Measurements from ENCODE around the gene KCTD10.

The KCTD10 gene

GRCh38 chr12:109466821-109467220 lies 10.3 kb downstream of the KCTD10 start:
- H3K4me1 ChIP-seq (ENCODE audit: insufficient read depth, low read length, severe bottlenecking) = peaks cover under 1% of the 10 kb centered on the region
- H3K9ac ChIP-seq (ENCODE audit: low read length) = no peak overlapping the region
- no peaks in the 10 kb centered on the region for H3K27me3 ChIP-seq (ENCODE audit: insufficient read depth, low read length)
- H3K4me2 ChIP-seq (ENCODE audit: low read length) = no peak overlapping the region
- H2AFZ ChIP-seq (ENCODE audit: low read length) = no peak overlapping the region
- no peaks in the 10 kb centered on the region for H3K9me2 ChIP-seq (ENCODE audit: low read depth, low read length)
- H4K20me1 ChIP-seq (ENCODE audit: insufficient read depth, low read length) = no peaks in the 10 kb centered on the region
- H3K9me3 ChIP-seq (ENCODE audit: low read length) = no peaks in the 10 kb centered on the region
- TF ChIP-seq, protein P1, sequence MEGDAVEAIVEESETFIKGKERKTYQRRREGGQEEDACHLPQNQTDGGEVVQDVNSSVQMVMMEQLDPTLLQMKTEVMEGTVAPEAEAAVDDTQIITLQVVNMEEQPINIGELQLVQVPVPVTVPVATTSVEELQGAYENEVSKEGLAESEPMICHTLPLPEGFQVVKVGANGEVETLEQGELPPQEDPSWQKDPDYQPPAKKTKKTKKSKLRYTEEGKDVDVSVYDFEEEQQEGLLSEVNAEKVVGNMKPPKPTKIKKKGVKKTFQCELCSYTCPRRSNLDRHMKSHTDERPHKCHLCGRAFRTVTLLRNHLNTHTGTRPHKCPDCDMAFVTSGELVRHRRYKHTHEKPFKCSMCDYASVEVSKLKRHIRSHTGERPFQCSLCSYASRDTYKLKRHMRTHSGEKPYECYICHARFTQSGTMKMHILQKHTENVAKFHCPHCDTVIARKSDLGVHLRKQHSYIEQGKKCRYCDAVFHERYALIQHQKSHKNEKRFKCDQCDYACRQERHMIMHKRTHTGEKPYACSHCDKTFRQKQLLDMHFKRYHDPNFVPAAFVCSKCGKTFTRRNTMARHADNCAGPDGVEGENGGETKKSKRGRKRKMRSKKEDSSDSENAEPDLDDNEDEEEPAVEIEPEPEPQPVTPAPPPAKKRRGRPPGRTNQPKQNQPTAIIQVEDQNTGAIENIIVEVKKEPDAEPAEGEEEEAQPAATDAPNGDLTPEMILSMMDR (IDR thresholded peaks at IDR 0.05; ENCODE audit: low read length) = no peak
- TF ChIP-seq EZH2 (IDR thresholded peaks at IDR 0.05; ENCODE audit: borderline replicate concordance, low read length) = no peak
- no peak overlapping the region for H3K4me3 ChIP-seq (ENCODE audit: low read depth, low read length, poor library complexity, severe bottlenecking)
- no peaks in the 10 kb centered on the region for H3F3A ChIP-seq (ENCODE audit: insufficient read depth, low read length)
- H3K27ac ChIP-seq (ENCODE audit: low read depth, low read length, poor library complexity, severe bottlenecking) = no peak overlapping the region
- H3K36me3 ChIP-seq (ENCODE audit: insufficient read depth, low read length) = peaks cover 12% of the 10 kb centered on the region; the same call in 1 of the 2 replicates
- no peaks in the 10 kb centered on the region for H3K79me2 ChIP-seq (ENCODE audit: insufficient read depth, low read length)

DNA sequence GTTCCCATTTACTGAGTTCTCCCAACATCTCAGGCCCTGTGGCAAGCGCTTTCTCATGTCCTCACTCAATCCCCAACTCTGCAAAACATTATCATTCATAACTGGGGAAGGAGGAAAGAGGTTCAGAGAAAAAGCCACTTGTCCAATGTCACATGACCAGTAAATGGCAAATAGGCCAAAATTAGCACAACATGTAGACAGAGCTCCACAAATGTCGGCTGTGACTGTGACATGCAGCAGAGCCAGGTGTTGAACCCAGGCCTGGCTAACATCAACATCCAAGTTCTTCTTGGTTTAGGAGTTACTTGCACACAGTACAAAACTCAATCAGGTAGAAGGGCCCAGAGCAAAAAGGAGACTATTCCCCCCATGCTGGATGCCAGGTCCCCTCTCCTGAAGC lies 10.8 kb downstream of the KCTD10 start:
- no peaks in the 10 kb centered on the region for H3F3A ChIP-seq (ENCODE audit: insufficient read depth, low read length)
- H3K4me2 ChIP-seq (ENCODE audit: low read length) = no peak overlapping the region
- H3K79me2 ChIP-seq (ENCODE audit: insufficient read depth, low read length) = no peaks in the 10 kb centered on the region
- no peaks in the 10 kb centered on the region for H3K9me3 ChIP-seq (ENCODE audit: low read length)
- H3K9me2 ChIP-seq (ENCODE audit: low read depth, low read length) = no peaks in the 10 kb centered on the region
- no peaks in the 10 kb centered on the region for H3K27me3 ChIP-seq (ENCODE audit: insufficient read depth, low read length)
- H3K9ac ChIP-seq (ENCODE audit: low read length) = no peak overlapping the region
- H3K27ac ChIP-seq (ENCODE audit: low read depth, low read length, poor library complexity, severe bottlenecking) = no peak overlapping the region
- peaks cover 5% of the 10 kb centered on the region for H3K4me1 ChIP-seq (ENCODE audit: insufficient read depth, low read length, severe bottlenecking)
- H3K4me3 ChIP-seq (ENCODE audit: low read depth, low read length, poor library complexity, severe bottlenecking) = no peak overlapping the region
- no peak for TF ChIP-seq EZH2 (IDR thresholded peaks at IDR 0.05; ENCODE audit: borderline replicate concordance, low read length)
- TF ChIP-seq, protein P1 (IDR thresholded peaks at IDR 0.05; ENCODE audit: low read length) = no peak
- no peaks in the 10 kb centered on the region for H4K20me1 ChIP-seq (ENCODE audit: insufficient read depth, low read length)
- peaks cover 12% of the 10 kb centered on the region; the same call in 1 of the 2 replicates for H3K36me3 ChIP-seq (ENCODE audit: insufficient read depth, low read length)
- H2AFZ ChIP-seq (ENCODE audit: low read length) = no peak overlapping the region

DNA sequence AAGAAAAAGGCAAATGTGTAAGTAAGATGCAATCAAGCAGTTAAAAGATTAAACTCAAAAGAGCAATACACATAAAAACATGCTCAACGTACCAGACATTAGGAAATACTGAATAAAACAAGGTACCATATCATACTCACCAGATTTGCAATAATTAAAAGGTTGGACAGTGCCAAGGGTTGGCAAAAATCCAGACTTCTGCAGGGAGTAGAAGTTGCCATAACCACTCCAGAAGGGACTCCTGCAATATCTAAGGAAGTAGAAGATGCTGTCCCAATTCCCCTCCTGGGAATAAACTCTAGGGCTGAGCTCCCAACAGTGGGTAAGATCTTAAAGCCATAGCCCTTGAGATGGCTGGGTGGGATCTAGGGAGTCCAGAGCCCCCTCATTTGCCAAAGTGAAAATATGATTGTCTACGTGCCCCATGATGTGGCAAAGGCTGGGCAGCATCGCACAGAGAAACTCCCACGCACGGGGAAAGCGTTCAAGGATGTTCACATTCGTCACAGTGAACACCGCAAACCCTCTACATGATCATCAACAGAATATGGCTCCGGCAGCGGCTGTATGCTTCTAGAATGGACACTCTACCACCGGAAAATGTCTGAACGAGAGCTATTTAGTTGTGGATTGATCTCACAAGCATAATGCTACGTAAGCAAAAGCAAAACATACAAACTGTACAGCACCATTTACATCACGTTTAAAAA lies 12.3 kb downstream of the KCTD10 start:
- Histone ChIP-seq H3K4me3 (ENCODE audit: low read depth, low read length, poor library complexity, severe bottlenecking) (no peak overlapping the region), H3K9me3 (ENCODE audit: low read length) (no peaks in the 10 kb centered on the region), H3K9ac (ENCODE audit: low read length) (no peak overlapping the region), H3K79me2 (ENCODE audit: insufficient read depth, low read length) (no peaks in the 10 kb centered on the region), H4K20me1 (ENCODE audit: insufficient read depth, low read length) (no peaks in the 10 kb centered on the region), H3K9me2 (ENCODE audit: low read depth, low read length) (no peaks in the 10 kb centered on the region), H3K4me2 (ENCODE audit: low read length) (no peak overlapping the region), H2AFZ (ENCODE audit: low read length) (no peak overlapping the region), H3K27me3 (ENCODE audit: insufficient read depth, low read length) (no peaks in the 10 kb centered on the region), H3F3A (ENCODE audit: insufficient read depth, low read length) (no peaks in the 10 kb centered on the region), H3K27ac (ENCODE audit: low read depth, low read length, poor library complexity, severe bottlenecking) (no peak overlapping the region), H3K36me3 (ENCODE audit: insufficient read depth, low read length) (peaks cover 18% of the 10 kb centered on the region; the same call in 1 of the 2 replicates), H3K4me1 (ENCODE audit: insufficient read depth, low read length, severe bottlenecking) (peaks cover 12% of the 10 kb centered on the region)
- TF ChIP-seq, protein P1 (IDR thresholded peaks at IDR 0.05; ENCODE audit: low read length) = no peak
- no peak for TF ChIP-seq EZH2 (IDR thresholded peaks at IDR 0.05; ENCODE audit: borderline replicate concordance, low read length)

All from OCI-LY1 (cell line).